Vagina (tissue), 2 donors: Measurements from ENCODE around the gene TGM1. TPM values are rescaled to one million over a fixed set of nuclear protein-coding genes. Genes with fewer than 3 reads are reported as not detected.

Experiments used
- DNase-seq, 2 donors: peaks; one replicate each; pipeline ENCODE4 v3.0.0-alpha.2; 2017; ENCODE audit errors: extremely low spot score in 2 of 2
- H3K27ac ChIP-seq: fragments of 200-600 bp; sonication (generic); one replicate; pipeline ENCODE4 v1.5.1; 2019
- H3K27me3 ChIP-seq: fragments of 200-600 bp; sonication (generic); one replicate; pipeline ENCODE4 v1.5.1; 2019
- H3K36me3 ChIP-seq, 2 donors: fragments of 200-600 bp; sonication (generic); one replicate each; pipeline ENCODE4 v1.5.1; 2017 to 2019
- H3K4me1 ChIP-seq: fragments of 200-600 bp; sonication (generic); one replicate; pipeline ENCODE4 v1.5.1; 2019
- H3K4me3 ChIP-seq, 2 donors: fragments of 200-600 bp; sonication (generic); 1 replicate in 1 of 2; 2 replicates in 1 of 2; pipeline ENCODE4 v1.5.1; 2016 to 2019
- H3K9me3 ChIP-seq: fragments of 200-600 bp; sonication (generic); one replicate; pipeline ENCODE4 v1.5.1; 2019
- CTCF ChIP-seq, 3 experiments: fragments of 450-650 bp in 2 of 3; fragments of 200-600 bp in 1 of 3; sonication (generic) in 1 of 3; IDR thresholded peaks; one replicate each; pipeline ENCODE4 v1.5.1; 2017 to 2019; ENCODE audit warnings: antibody characterized with exemption in 3 of 3, mild to moderate bottlenecking in 2 of 3, moderate library complexity in 2 of 3
- POLR2A ChIP-seq, 2 donors: fragments of 450-650 bp; IDR thresholded peaks; one replicate each; pipeline ENCODE4 v1.6.1; 2017; ENCODE audit warnings: antibody characterized with exemption in 2 of 2, mild to moderate bottlenecking in 2 of 2, moderate library complexity in 2 of 2
- POLR2AphosphoS5 ChIP-seq, 2 donors: sonication (generic); formaldehyde crosslinking; IDR thresholded peaks; one replicate each; pipeline ENCODE4 v1.9.0; 2017; ENCODE audit warnings: antibody characterized with exemption in 2 of 2, mild to moderate bottlenecking in 2 of 2, low read depth in 1 of 2; ENCODE audit not compliant: insufficient read depth in 1 of 2
- intact Hi-C: fragments of 100-400 bp; cut with DNase I; formaldehyde crosslinking; loops from one replicate; pipeline ENCODE4 v1.15.1; 2023
- total RNA-seq: library from RNA; depleted of rRNA; stranded (reverse); fragments of >200 nt; gene quantifications from one replicate; pipeline ENCODE4 v1.2.3, GENCODE V29; 2016

The TGM1 gene
- total RNA-seq, 1 donor from 2014 or later, result 269 TPM

GRCh38 chr14:24243336-24243836 lies 19.6 kb downstream of the TGM1 start:
- peak overlapping the region; percentile 65 to 75 for H3K4me3 ChIP-seq
- peaks cover 0 to 28% of the 10 kb centered on the region in 2 donors for H3K36me3 ChIP-seq
- DNase-seq, result no peak
- intact Hi-C loops, result loop anchor here (2.0 to 5.0 kb wide), 2 partner anchors 53 to 189 kb away; no protein-coding TSS in a partner anchor
- no peaks in the 10 kb centered on the region for H3K27me3 ChIP-seq
- TF ChIP-seq POLR2AphosphoS5 (IDR thresholded peaks at IDR 0.05; ENCODE audit: insufficient read depth in 1 of 2, low read depth in 1 of 2) (no peak), CTCF (IDR thresholded peaks at IDR 0.05) (no peak), POLR2A (IDR thresholded peaks at IDR 0.05) (no peak)
- no peaks in the 10 kb centered on the region for H3K9me3 ChIP-seq
- peaks cover 45% of the 10 kb centered on the region for H3K4me1 ChIP-seq
- H3K27ac ChIP-seq, result peak overlapping the region; percentile 98

- no peak for TF ChIP-seq POLR2AphosphoS5 (IDR thresholded peaks at IDR 0.05; ENCODE audit: insufficient read depth in 1 of 2, low read depth in 1 of 2)
- TF ChIP-seq CTCF (IDR thresholded peaks at IDR 0.05), result peak in 2 of 3 experiments; percentile 25 to 78
- no peak for TF ChIP-seq POLR2A (IDR thresholded peaks at IDR 0.05)
- H3K27me3 ChIP-seq, result no peaks in the 10 kb centered on the region
- peak overlapping the region; percentile 98 for H3K27ac ChIP-seq
- intact Hi-C loops, result loop anchor here (2.0 to 5.0 kb wide), 2 partner anchors 55 to 190 kb away; no protein-coding TSS in a partner anchor
- peak in 1 of 2 donors; percentile 94 for DNase-seq
- peaks cover 47% of the 10 kb centered on the region for H3K4me1 ChIP-seq
- peak overlapping the region; percentile 65 to 75 for H3K4me3 ChIP-seq
- peaks cover 0 to 41% of the 10 kb centered on the region in 2 donors for H3K36me3 ChIP-seq
- H3K9me3 ChIP-seq, result no peaks in the 10 kb centered on the region
Observed at GRCh38 chr14:24241829-24242443, 21.0 kb downstream of the TGM1 start.

GRCh38 chr14:24240110-24240918 lies 22.7 kb downstream of the TGM1 start:
- H3K36me3 ChIP-seq, result peaks cover 0 to 54% of the 10 kb centered on the region in 2 donors
- no peaks in the 10 kb centered on the region for H3K27me3 ChIP-seq
- TF ChIP-seq POLR2AphosphoS5 (IDR thresholded peaks at IDR 0.05; ENCODE audit: insufficient read depth in 1 of 2, low read depth in 1 of 2), result no peak
- no peak for TF ChIP-seq POLR2A (IDR thresholded peaks at IDR 0.05)
- no peak for TF ChIP-seq CTCF (IDR thresholded peaks at IDR 0.05)
- H3K27ac ChIP-seq, result peak overlapping the region; percentile 98
- intact Hi-C loops, result loop anchor here (5.0 kb wide), 1 partner anchor 192 kb away; no protein-coding TSS in a partner anchor
- peaks cover 47% of the 10 kb centered on the region for H3K4me1 ChIP-seq
- no peaks in the 10 kb centered on the region for H3K9me3 ChIP-seq
- no peak overlapping the region for H3K4me3 ChIP-seq
- DNase-seq, result peak in 1 of 2 donors; percentile 84

GRCh38 chr14:24238527-24239037 lies 24.4 kb downstream of the TGM1 start:
- H3K4me3 ChIP-seq, result no peak overlapping the region
- H3K4me1 ChIP-seq, result peaks cover 55% of the 10 kb centered on the region
- H3K9me3 ChIP-seq, result no peaks in the 10 kb centered on the region
- H3K27ac ChIP-seq, result no peak overlapping the region
- DNase-seq, result no peak
- no peaks in the 10 kb centered on the region for H3K27me3 ChIP-seq
- peaks cover 0 to 54% of the 10 kb centered on the region in 2 donors for H3K36me3 ChIP-seq
- TF ChIP-seq CTCF (IDR thresholded peaks at IDR 0.05) (no peak), POLR2AphosphoS5 (IDR thresholded peaks at IDR 0.05; ENCODE audit: insufficient read depth in 1 of 2, low read depth in 1 of 2) (no peak), POLR2A (IDR thresholded peaks at IDR 0.05) (no peak)
- intact Hi-C loops, result no loop called here
